Duodenal mucosa (tissue), 2 donors: ENCODE results near the gene MYO1F.
"Not testable (repeated sequence)": the region's sequence is repeated elsewhere in the genome, so short reads cannot be mapped to it uniquely, and the experiment has no call there.

Experiments used
- H3K27ac ChIP-seq: one replicate; pipeline ENCODE4 v1.7.0; 2013; ENCODE audit warnings: low read depth, low read length
- H3K27me3 ChIP-seq, 2 donors: one replicate each; pipeline ENCODE4 v1.7.0; 2013; ENCODE audit warnings: low read length in 2 of 2, control low read depth in 1 of 2; ENCODE audit not compliant: insufficient read depth in 2 of 2, control insufficient read depth in 1 of 2
- H3K36me3 ChIP-seq, 2 donors: one replicate each; pipeline ENCODE4 v1.7.0; 2013; ENCODE audit warnings: low read length in 2 of 2, control low read depth in 1 of 2; ENCODE audit not compliant: insufficient read depth in 2 of 2, control insufficient read depth in 1 of 2
- H3K4me1 ChIP-seq, 2 donors: one replicate each; pipeline ENCODE4 v1.7.0; 2013; ENCODE audit warnings: low read length in 2 of 2, control low read depth in 1 of 2; ENCODE audit not compliant: insufficient read depth in 2 of 2, control insufficient read depth in 1 of 2
- H3K4me3 ChIP-seq, 2 donors: one replicate each; pipeline ENCODE4 v1.7.0; 2013; ENCODE audit warnings: low read length in 2 of 2, low read depth in 1 of 2
- H3K9ac ChIP-seq, 2 donors: one replicate each; pipeline ENCODE4 v1.7.0; 2013; ENCODE audit warnings: low read length in 2 of 2, low read depth in 1 of 2
- H3K9me3 ChIP-seq, 2 donors: one replicate each; pipeline ENCODE4 v1.7.0; 2013; ENCODE audit warnings: low read length in 2 of 2, control low read depth in 1 of 2; ENCODE audit not compliant: control insufficient read depth in 1 of 2

Gene MYO1F

DNA sequence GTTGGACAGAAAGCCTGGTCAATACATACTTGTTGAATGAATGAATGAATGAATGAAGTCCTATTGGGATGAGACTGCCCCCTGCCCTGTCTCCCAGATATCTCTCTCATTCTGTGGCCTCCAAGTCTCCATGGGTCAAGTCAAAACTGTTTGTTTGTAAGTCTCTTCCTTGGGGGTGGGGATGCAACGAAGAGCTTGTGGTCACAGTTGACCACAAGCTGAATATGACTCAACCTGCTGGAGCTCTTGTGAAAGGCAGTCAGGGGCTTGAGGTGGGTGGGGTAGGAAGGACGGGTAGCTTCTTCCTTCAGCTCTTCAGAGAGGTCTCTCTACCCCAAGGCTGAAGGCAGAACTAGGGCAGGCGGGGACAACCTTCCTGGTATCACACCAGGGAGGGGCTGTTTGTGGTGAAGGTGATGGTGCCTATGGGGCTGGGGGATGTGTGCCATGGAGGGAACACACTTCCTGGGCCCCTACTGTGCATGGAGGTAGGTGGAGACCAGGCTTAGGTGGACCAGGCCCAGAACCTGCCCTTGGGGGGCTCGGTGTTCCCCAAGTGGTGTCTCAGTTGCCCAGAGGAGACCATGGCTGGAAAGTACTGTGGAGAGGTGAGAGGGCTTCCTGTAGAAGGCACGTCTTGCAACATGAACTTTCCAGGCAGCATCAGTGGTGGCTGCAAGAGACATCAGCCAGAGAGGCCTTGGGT, 8.0 kb downstream of the MYO1F start:
- no peaks in the 10 kb centered on the region for H3K27me3 ChIP-seq
- no peaks in the 10 kb centered on the region for H3K36me3 ChIP-seq
- no peak overlapping the region for H3K27ac ChIP-seq
- H3K9ac ChIP-seq, result peak overlapping the region in 1 of 2 donors; percentile 39
- H3K4me1 ChIP-seq, result peaks cover 0 to 14% of the 10 kb centered on the region in 2 donors
- H3K9me3 ChIP-seq, result no peaks in the 10 kb centered on the region
- peak overlapping the region; percentile 5 to 13 for H3K4me3 ChIP-seq

- Histone ChIP-seq H3K27me3 (no peaks in the 10 kb centered on the region), H3K4me1 (peaks cover 0 to 14% of the 10 kb centered on the region in 2 donors), H3K9ac (no peak overlapping the region), H3K36me3 (no peaks in the 10 kb centered on the region), H3K4me3 (no peak overlapping the region), H3K9me3 (no peaks in the 10 kb centered on the region), H3K27ac (no peak overlapping the region)
These were observed 9.6 kb downstream of the MYO1F start for GRCh38 chr19:8567522-8568172.

DNA sequence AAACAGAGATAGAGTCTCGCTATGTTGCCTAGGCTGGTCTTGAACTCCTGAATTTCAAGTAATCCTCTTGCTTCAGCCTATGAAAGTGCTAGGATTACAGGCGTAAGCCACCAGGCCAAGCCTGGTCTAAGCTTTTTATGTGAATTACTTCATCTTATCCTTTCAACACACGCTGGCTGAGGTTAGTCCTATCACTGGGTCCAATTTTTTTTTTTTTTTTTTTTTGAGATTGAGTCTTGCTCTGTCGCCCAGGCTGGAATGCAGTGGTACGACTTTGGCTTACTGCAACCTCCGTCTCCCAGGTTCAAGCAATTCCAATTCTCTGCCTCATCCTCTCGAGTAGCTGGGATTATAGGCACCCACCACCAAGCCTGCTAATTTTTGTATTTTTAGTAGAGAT, 10.4 kb downstream of the MYO1F start:
- Histone ChIP-seq H3K4me1 (peaks cover 0 to 14% of the 10 kb centered on the region in 2 donors), H3K9ac (no peak overlapping the region), H3K9me3 (no peaks in the 10 kb centered on the region), H3K27ac (no peak overlapping the region), H3K4me3 (no peak overlapping the region), H3K27me3 (no peaks in the 10 kb centered on the region), H3K36me3 (no peaks in the 10 kb centered on the region)

GRCh38 chr19:8564866-8565265, 12.4 kb downstream of the MYO1F start:
- not testable (repeated sequence) for H3K4me3 ChIP-seq, H3K36me3 ChIP-seq, H3K27ac ChIP-seq, H3K27me3 ChIP-seq, H3K9me3 ChIP-seq, H3K9ac ChIP-seq
- H3K4me1 ChIP-seq, result peaks cover 0 to 11% of the 10 kb centered on the region in 2 donors

GRCh38 chr19:8561075-8561764, 16.0 kb downstream of the MYO1F start:
- no peak overlapping the region for H3K27ac ChIP-seq

DNA sequence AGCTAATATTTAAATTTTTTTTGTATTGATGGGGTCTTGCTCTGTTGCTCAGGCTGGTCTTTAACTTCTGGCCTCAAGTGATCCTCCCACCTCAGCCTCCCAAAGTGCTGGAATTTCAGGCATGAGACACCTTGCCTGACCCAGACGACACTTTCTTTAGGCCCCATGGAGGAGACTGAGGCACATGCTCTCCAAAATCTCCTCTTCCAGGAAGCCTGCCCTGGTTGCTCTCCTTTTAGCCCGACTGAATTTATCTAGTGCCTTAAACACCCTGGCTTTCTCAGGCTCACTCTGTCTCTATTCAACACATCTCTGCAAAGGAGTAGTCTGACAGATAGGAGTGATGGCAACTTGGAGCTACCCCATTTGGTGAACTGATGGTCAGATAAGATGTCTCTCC, 18.9 kb downstream of the MYO1F start:
- H3K4me3 ChIP-seq, result no peak overlapping the region

More at GRCh38 chr19:8561075-8561764, 16.0 kb downstream of the MYO1F start:
- Histone ChIP-seq H3K4me1 (no peaks in the 10 kb centered on the region), H3K36me3 (no peaks in the 10 kb centered on the region), H3K9ac (no peak overlapping the region), H3K4me3 (no peak overlapping the region), H3K27me3 (no peaks in the 10 kb centered on the region), H3K9me3 (no peaks in the 10 kb centered on the region)

DNA sequence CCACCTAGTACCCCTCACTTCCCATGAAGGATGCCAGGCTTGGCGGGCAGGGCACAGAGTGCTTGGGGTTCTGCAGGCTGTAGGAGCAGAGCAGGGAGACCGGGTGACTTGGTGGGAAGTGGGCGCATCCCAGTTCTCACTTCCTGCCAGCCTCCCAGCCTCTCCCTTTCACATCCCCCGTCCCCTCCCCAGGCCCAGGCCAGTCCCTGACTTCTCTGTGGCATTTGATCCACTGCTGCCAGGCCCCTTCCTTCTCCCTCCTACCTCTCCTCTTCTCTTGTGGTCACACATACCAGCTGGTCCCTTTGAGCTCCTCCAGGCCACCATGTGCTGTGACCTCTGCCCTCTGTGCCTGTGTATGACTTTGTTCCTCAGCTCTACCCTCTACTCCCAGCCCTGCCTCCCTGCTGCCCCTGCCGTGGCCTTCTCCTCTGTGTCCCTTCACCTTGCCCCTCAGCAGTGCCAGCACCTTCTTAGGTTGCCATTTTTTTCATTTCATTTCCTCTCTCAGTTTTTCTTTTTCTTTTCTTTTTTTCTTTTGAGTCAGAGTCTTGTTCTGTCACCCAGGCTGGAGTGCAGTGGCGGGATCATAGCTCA, 19.5 kb downstream of the MYO1F start:
- Histone ChIP-seq H3K9me3 (no peaks in the 10 kb centered on the region), H3K27ac (no peak overlapping the region), H3K36me3 (peaks cover 0 to 6% of the 10 kb centered on the region in 2 donors), H3K9ac (no peak overlapping the region), H3K4me3 (no peak overlapping the region), H3K27me3 (no peaks in the 10 kb centered on the region), H3K4me1 (no peaks in the 10 kb centered on the region)

More for the DNA sequence above, 18.9 kb downstream of the MYO1F start:
- Histone ChIP-seq H3K4me1 (no peaks in the 10 kb centered on the region), H3K27me3 (no peaks in the 10 kb centered on the region), H3K36me3 (peaks cover 0 to under 1% of the 10 kb centered on the region in 2 donors), H3K9ac (no peak overlapping the region), H3K9me3 (no peaks in the 10 kb centered on the region), H3K27ac (no peak overlapping the region)

DNA sequence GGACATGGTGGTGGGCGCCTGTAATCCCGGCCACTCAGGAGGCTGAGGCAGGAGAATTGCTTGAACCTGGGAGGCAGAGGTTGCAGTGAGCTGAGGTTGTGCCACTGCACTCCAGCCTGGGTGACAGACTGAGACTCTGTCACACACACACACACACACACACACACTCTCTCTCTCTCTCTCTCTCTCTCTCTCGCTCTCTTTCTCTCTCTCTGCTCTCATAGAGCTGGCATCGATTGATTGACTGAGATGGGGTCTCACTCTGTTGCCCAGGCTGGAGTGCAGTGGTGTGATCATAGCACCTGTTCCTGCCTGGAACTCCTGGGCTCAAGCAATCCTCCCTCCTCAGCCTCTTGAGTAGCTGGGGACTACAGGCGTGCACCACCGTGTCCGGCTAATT, 23.5 kb downstream of the MYO1F start:
- H3K27ac ChIP-seq, H3K27me3 ChIP-seq, H3K9me3 ChIP-seq, H3K4me1 ChIP-seq, H3K4me3 ChIP-seq, H3K9ac ChIP-seq: not testable (repeated sequence)
- peaks cover 0 to 13% of the 10 kb centered on the region in 2 donors for H3K36me3 ChIP-seq

DNA sequence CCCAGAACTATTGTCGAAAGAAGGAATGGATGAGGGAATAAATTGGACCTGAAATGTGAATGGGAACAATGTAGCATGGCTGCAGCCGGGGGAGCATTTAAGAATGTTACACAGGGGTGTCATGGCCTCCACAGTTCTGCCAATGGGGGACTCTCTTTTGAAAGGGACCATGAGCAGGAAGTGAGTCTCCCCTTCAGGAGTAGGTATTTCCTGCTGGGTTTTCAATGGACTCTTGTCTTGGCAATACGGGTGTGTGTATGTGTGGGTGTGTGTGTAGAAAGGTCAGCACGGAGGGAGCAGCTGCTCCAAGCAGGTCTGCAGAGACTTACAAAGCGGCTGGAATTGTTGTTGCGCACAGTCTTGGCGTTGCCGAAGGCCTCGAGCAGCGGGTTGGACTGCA, 24.4 kb downstream of the MYO1F start:
- H3K4me3 ChIP-seq, result peak overlapping the region; percentile 41 to 47
- no peak overlapping the region for H3K27ac ChIP-seq
- no peaks in the 10 kb centered on the region for H3K4me1 ChIP-seq
- no peak overlapping the region for H3K9ac ChIP-seq
- H3K36me3 ChIP-seq, result peaks cover 0 to 13% of the 10 kb centered on the region in 2 donors
- no peaks in the 10 kb centered on the region for H3K9me3 ChIP-seq
- no peaks in the 10 kb centered on the region for H3K27me3 ChIP-seq

- Histone ChIP-seq H3K36me3 (peaks cover 0 to 23% of the 10 kb centered on the region in 2 donors), H3K9me3 (no peaks in the 10 kb centered on the region), H3K27me3 (no peaks in the 10 kb centered on the region), H3K4me3 (no peak overlapping the region), H3K4me1 (no peaks in the 10 kb centered on the region), H3K27ac (no peak overlapping the region), H3K9ac (no peak overlapping the region)
These were observed 27.2 kb downstream of the MYO1F start for GRCh38 chr19:8550070-8550469.
